NT2/D1 (cell line): ENCODE results near the gene TIAM2.

Experiments used
- YY1 ChIP-seq: IDR thresholded peaks from 2 replicates; pipeline ENCODE4 v1.6.1; 2011; ENCODE audit not compliant: insufficient read length, insufficient read depth
- ZNF274 ChIP-seq: IDR thresholded peaks from 2 replicates; pipeline ENCODE4 v1.6.1; 2011; ENCODE audit warnings: mild to moderate bottlenecking, low read depth, low read length

DNA sequence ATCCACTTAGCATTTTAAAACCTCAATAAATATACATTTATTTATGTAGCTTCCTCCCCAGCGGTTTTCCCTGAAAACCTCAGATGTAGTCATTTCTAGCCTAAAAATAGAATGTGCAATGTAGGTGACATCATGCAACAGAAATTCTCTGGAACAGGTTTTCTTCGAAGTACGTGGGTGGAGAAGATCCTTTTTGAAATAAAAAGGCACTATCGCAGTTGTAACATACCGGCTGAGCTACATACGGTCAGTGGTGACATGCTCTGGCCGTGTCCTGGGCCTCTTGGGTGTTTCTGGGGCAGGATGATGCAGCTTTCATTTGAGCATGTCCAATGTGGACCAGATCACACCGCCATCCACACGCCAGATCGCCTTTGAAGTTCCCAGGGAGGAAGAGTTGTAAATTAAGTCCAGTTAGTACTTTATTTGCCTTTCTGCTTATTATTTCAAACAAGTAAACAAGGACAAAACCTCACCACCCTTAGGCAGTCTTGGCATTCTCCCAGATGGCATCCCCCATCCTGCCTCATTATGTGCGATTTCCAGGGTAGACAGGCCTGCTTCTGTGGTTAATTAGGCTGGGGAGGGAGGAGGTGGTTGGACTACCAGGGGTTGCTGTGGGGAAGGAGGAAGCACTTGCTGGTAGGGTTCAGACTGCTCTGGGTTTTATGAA, 159.2 kb downstream of the TIAM2 start:
- TF ChIP-seq ZNF274 (no peak), YY1 (no peak)
